K562 (cell line): Measurements from ENCODE around the gene CYP46A1.

Experiments used
- ATF7 ChIP-seq: fragments of 450-650 bp; IDR thresholded peaks from 2 replicates; pipeline ENCODE4 v1.7.1; 2014; ENCODE audit warnings: mild to moderate bottlenecking, moderate library complexity
- EGR1 ChIP-seq: fragments of 450-650 bp; conservative IDR thresholded peaks from 2 replicates; pipeline ENCODE4 v1.6.1; 2017; ENCODE audit warnings: mild to moderate bottlenecking
- ELK1 ChIP-seq: sonication (generic); formaldehyde crosslinking; IDR thresholded peaks from 2 replicates; pipeline ENCODE4 v1.8.1; 2022; ENCODE audit warnings: missing genetic modification reagents
- EP300 ChIP-seq: IDR thresholded peaks from 2 replicates; pipeline ENCODE4 v1.6.1; 2012; ENCODE audit warnings: low read length, improper control_type of control experiment
- KLF1 ChIP-seq: fragments of 450-650 bp; IDR thresholded peaks from 2 replicates; pipeline ENCODE4 v1.6.1; 2016; ENCODE audit warnings: missing genetic modification characterization, missing compliant biosample characterization
- MAFG ChIP-seq: fragments of 450-650 bp; conservative IDR thresholded peaks from 2 replicates; pipeline ENCODE4 v1.6.1; 2016; ENCODE audit warnings: missing genetic modification characterization, missing compliant biosample characterization
- MLX ChIP-seq, 2 experiments: fragments of 450-650 bp in 1 of 2; sonication (generic) in 1 of 2; formaldehyde crosslinking; conservative IDR thresholded peaks; 2 replicates each; pipeline versions ENCODE4 v1.4.0 to v1.8.1; 2020 to 2022; ENCODE audit warnings: mild to moderate bottlenecking in 1 of 2, missing genetic modification reagents in 1 of 2
- NFE2L1 ChIP-seq: fragments of 450-650 bp; IDR thresholded peaks from 2 replicates; pipeline ENCODE4 v1.6.1; 2016; ENCODE audit warnings: missing genetic modification characterization, low read depth, mild to moderate bottlenecking, missing compliant biosample characterization, moderate library complexity, borderline replicate concordance
- NUFIP1 ChIP-seq: fragments of 450-650 bp; IDR thresholded peaks from 2 replicates; pipeline ENCODE4 v1.6.1; 2018; ENCODE audit not compliant: partially characterized antibody
- TSHZ1 ChIP-seq: fragments of 250-450 bp; sonication (Bioruptor Pico); IDR thresholded peaks from 2 replicates; pipeline ENCODE4 v1.4.0; 2020; ENCODE audit warnings: mild to moderate bottlenecking, moderate library complexity

- TF ChIP-seq KLF1 (tag) (no peak), ELK1 (CRISPR knock-in tag) (no peak), EGR1 (no peak), EP300 (no peak), MAFG (tag) (no peak), MLX (CRISPR knock-in tag; conservative IDR thresholded peaks at IDR 0.05) (no peak), ATF7 (no peak), TSHZ1 (CRISPR knock-in tag) (no peak), NFE2L1 (tag) (no peak), NUFIP1 (no peak)
These were observed 44.9 kb downstream of the CYP46A1 start for GRCh38 chr14:99728981-99729451.
